ENCODE data around the gene ATAT1.

Gene ATAT1

GRCh38 chr6:30685157-30686008, 58.7 kb downstream of the ATAT1 start:
- peak overlapping the region; percentile 69; the same call in 1 of the 2 replicates for H3K27ac ChIP-seq (ENCODE audit: low read length)
- peak; percentile 37 for DNase-seq
- peaks cover 29% of the 10 kb centered on the region for H3K4me1 ChIP-seq (ENCODE audit: low read length)
- no peaks in the 10 kb centered on the region for H3K36me3 ChIP-seq (replicated peaks; ENCODE audit: insufficient read depth, low read length)
- H4K20me1 ChIP-seq (ENCODE audit: insufficient read depth, low read length), result no peaks in the 10 kb centered on the region
- no peaks in the 10 kb centered on the region for H3K9me3 ChIP-seq (replicated peaks; ENCODE audit: insufficient read depth, low read length)
- H3K9me2 ChIP-seq (replicated peaks; ENCODE audit: insufficient read depth, low read length), result no peaks in the 10 kb centered on the region
- peak overlapping the region; percentile 91 for H3K4me2 ChIP-seq (ENCODE audit: low read depth, low read length)
- TF ChIP-seq EZH2 (optimal IDR thresholded peaks at IDR 0.05; ENCODE audit: low read depth, low read length), result no peak
- TF ChIP-seq CTCF (IDR thresholded peaks at IDR 0.05; ENCODE audit: low read length), result peak; percentile 29
- TF ChIP-seq EZH2phosphoT487 (IDR thresholded peaks at IDR 0.05; ENCODE audit: low read length), result no peak
- H3K27me3 ChIP-seq (replicated peaks; ENCODE audit: insufficient read depth, low read length), result no peaks in the 10 kb centered on the region
- peak overlapping the region; percentile 87 for H3K4me3 ChIP-seq (ENCODE audit: low read length)
- peaks cover 52% of the 10 kb centered on the region for H3F3A ChIP-seq (ENCODE audit: insufficient read depth, low read length)
- peak overlapping the region; percentile 56; the same call in 1 of the 2 replicates for H3K9ac ChIP-seq (ENCODE audit: low read length)
- peaks cover 71% of the 10 kb centered on the region for H3K79me2 ChIP-seq (ENCODE audit: low read length)
- 0 out of 2 replicates have a peak overlapping the region, but pooled peaks have one; percentile 46 for H2AFZ ChIP-seq (ENCODE audit: low read length)

GRCh38 chr6:30686009-30686907, 59.6 kb downstream of the ATAT1 start, which contains the start of gene PPP1R18:
PPP1R18 (minus strand) TSS chr6:30686645; CDS start chr6:30686018, 627 bp downstream.
- Histone ChIP-seq H3K27ac (ENCODE audit: low read length) (peak within 1 kb of the TSS; percentile 69; the same call in 1 of the 2 replicates), H3F3A (ENCODE audit: insufficient read depth, low read length) (peaks cover 52% of the 10 kb centered on the region), H3K9me2 (replicated peaks; ENCODE audit: insufficient read depth, low read length) (no peaks in the 10 kb centered on the region), H3K36me3 (replicated peaks; ENCODE audit: insufficient read depth, low read length) (no peaks in the 10 kb centered on the region), H3K4me3 (ENCODE audit: low read length) (peak within 1 kb of the TSS; percentile 87), H3K27me3 (replicated peaks; ENCODE audit: insufficient read depth, low read length) (no peaks in the 10 kb centered on the region), H3K4me2 (ENCODE audit: low read depth, low read length) (peak within 1 kb of the TSS; percentile 91), H3K9me3 (replicated peaks; ENCODE audit: insufficient read depth, low read length) (no peaks in the 10 kb centered on the region), H3K4me1 (ENCODE audit: low read length) (peaks cover 30% of the 10 kb centered on the region), H3K79me2 (ENCODE audit: low read length) (peaks cover 62% of the 10 kb centered on the region), H4K20me1 (ENCODE audit: insufficient read depth, low read length) (no peaks in the 10 kb centered on the region), H3K9ac (ENCODE audit: low read length) (peak within 1 kb of the TSS; percentile 56), H2AFZ (ENCODE audit: low read length) (peak within 1 kb of the TSS; percentile 60)
- peak; percentile 78 for DNase-seq
- no peak for TF ChIP-seq EZH2 (optimal IDR thresholded peaks at IDR 0.05; ENCODE audit: low read depth, low read length)
- TF ChIP-seq CTCF (IDR thresholded peaks at IDR 0.05; ENCODE audit: low read length), result no peak
- no peak for TF ChIP-seq EZH2phosphoT487 (IDR thresholded peaks at IDR 0.05; ENCODE audit: low read length)

- Histone ChIP-seq H3K9ac (ENCODE audit: low read length) (peak overlapping the region; percentile 56), H3K9me2 (replicated peaks; ENCODE audit: insufficient read depth, low read length) (no peaks in the 10 kb centered on the region), H3K4me2 (ENCODE audit: low read depth, low read length) (peak overlapping the region; percentile 90; the same call in 1 of the 2 replicates), H3K9me3 (replicated peaks; ENCODE audit: insufficient read depth, low read length) (no peaks in the 10 kb centered on the region), H4K20me1 (ENCODE audit: insufficient read depth, low read length) (no peaks in the 10 kb centered on the region), H3K79me2 (ENCODE audit: low read length) (peaks cover 54% of the 10 kb centered on the region), H3K27me3 (replicated peaks; ENCODE audit: insufficient read depth, low read length) (no peaks in the 10 kb centered on the region), H3K27ac (ENCODE audit: low read length) (peak overlapping the region; percentile 69; the same call in 1 of the 2 replicates), H3K36me3 (replicated peaks; ENCODE audit: insufficient read depth, low read length) (no peaks in the 10 kb centered on the region), H3K4me3 (ENCODE audit: low read length) (peak overlapping the region; percentile 87), H3F3A (ENCODE audit: insufficient read depth, low read length) (peaks cover 49% of the 10 kb centered on the region), H2AFZ (ENCODE audit: low read length) (peak overlapping the region; percentile 60), H3K4me1 (ENCODE audit: low read length) (peaks cover 27% of the 10 kb centered on the region)
- TF ChIP-seq EZH2 (optimal IDR thresholded peaks at IDR 0.05; ENCODE audit: low read depth, low read length) (no peak), EZH2phosphoT487 (IDR thresholded peaks at IDR 0.05; ENCODE audit: low read length) (no peak), CTCF (IDR thresholded peaks at IDR 0.05; ENCODE audit: low read length) (no peak)
- peak; percentile 61 for DNase-seq
Measured at GRCh38 chr6:30686908-30687658, 60.4 kb downstream of the ATAT1 start.
